GM18526 (cell line): Measurements from ENCODE around the gene HSD11B2.

Source experiments
- POLR2A ChIP-seq: IDR thresholded peaks from 3 replicates; pipeline ENCODE4 v1.6.1; 2011; ENCODE audit not compliant: insufficient read length; ENCODE audit errors: extremely low read depth

HSD11B2 gene

GRCh38 chr16:67435758-67436164 is 4.8 kb downstream of the HSD11B2 start:
- no peak for TF ChIP-seq POLR2A

GRCh38 chr16:67436640-67437193 is 5.8 kb downstream of the HSD11B2 start:
- peak; percentile 18 for TF ChIP-seq POLR2A

- TF ChIP-seq POLR2A: no peak
Observed at GRCh38 chr16:67437513-67437912, 6.6 kb downstream of the HSD11B2 start.

GRCh38 chr16:67438098-67438791 is 7.3 kb downstream of the HSD11B2 start:
- TF ChIP-seq POLR2A: no peak

- TF ChIP-seq POLR2A: no peak
Observed at GRCh38 chr16:67438824-67439393, 8.0 kb downstream of the HSD11B2 start.

GRCh38 chr16:67441271-67441753 is 10.4 kb downstream of the HSD11B2 start:
- no peak for TF ChIP-seq POLR2A

GRCh38 chr16:67441907-67442306 is 11.0 kb downstream of the HSD11B2 start:
- no peak for TF ChIP-seq POLR2A

- TF ChIP-seq POLR2A: no peak
Observed at GRCh38 chr16:67442581-67443255, 11.8 kb downstream of the HSD11B2 start.

GRCh38 chr16:67443265-67443664 is 12.3 kb downstream of the HSD11B2 start:
- TF ChIP-seq POLR2A: no peak

- TF ChIP-seq POLR2A: no peak
Observed at GRCh38 chr16:67444259-67445125, 13.6 kb downstream of the HSD11B2 start.

- no peak for TF ChIP-seq POLR2A
Observed at GRCh38 chr16:67445126-67445426, 14.2 kb downstream of the HSD11B2 start.

GRCh38 chr16:67445441-67445912 is 14.6 kb downstream of the HSD11B2 start:
- no peak for TF ChIP-seq POLR2A

- no peak for TF ChIP-seq POLR2A
Observed at GRCh38 chr16:67445913-67446907, 15.3 kb downstream of the HSD11B2 start.

- no peak for TF ChIP-seq POLR2A
Observed at GRCh38 chr16:67446968-67447507, 16.1 kb downstream of the HSD11B2 start.
